Coronary artery (tissue), 2 donors: ENCODE measurements around the gene CIROP.

Source experiments
- DNase-seq: peaks from one replicate; pipeline ENCODE4 v3.0.0-alpha.2; 2017; ENCODE audit warnings: low spot score
- H3K27ac ChIP-seq, 2 donors: fragments of 200-600 bp; sonication (generic); one replicate each; pipeline ENCODE4 v1.5.1; 2016 to 2019
- H3K4me3 ChIP-seq: fragments of 200-600 bp; sonication (generic); 2 replicates; pipeline ENCODE4 v1.5.1; 2016; ENCODE audit warnings: mild to moderate bottlenecking, moderate library complexity
- TF ChIP-seq, protein P1 (sequence below): fragments of 200-600 bp; sonication (generic); IDR thresholded peaks from one replicate; pipeline ENCODE4 v1.5.1; 2019; ENCODE audit warnings: antibody characterized with exemption

CIROP gene

DNA sequence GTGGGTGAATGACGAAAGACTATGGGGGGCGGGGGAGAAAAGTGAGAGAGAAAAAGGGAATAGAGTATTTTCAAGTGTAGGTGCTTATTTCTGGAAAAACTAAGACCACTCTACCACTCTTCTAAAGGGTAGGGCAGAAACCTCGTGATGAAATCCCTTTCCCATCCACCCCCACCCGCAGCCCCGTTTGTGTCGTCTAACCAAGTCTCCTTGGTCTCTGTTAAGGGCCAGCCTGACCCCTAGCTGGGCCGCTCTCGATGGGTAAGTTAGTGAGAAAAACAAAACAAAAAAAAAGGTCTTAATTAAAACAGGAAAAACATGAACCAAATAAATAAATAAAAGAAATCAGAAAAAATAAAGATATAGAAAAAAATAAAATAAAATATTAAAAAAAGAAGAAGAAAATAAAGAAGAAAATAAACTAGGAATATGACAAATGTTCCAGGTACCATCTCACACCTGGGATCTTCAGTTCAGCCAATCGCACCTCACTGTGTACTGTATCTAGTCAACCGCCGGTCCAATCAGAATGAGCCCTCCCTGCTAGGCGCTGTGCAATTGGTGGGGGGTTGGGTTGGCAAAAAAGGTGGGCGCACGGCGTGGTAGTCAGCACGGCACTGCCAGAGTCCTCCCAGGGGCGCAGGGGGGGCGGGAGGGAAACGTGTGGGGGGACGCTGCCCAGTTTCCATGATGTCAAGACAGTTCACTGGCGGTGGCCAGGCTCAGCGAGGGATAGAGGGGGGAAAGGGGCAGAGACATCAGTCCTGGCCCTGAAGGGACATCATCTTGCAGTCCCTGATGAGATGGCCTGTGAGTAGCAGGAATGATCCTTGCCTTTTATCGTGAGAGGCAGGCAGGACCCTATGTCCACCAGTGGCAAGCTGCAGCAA, 37.7 kb downstream of the CIROP start:
- DNase-seq, result peak; percentile 68
- TF ChIP-seq, protein P1, sequence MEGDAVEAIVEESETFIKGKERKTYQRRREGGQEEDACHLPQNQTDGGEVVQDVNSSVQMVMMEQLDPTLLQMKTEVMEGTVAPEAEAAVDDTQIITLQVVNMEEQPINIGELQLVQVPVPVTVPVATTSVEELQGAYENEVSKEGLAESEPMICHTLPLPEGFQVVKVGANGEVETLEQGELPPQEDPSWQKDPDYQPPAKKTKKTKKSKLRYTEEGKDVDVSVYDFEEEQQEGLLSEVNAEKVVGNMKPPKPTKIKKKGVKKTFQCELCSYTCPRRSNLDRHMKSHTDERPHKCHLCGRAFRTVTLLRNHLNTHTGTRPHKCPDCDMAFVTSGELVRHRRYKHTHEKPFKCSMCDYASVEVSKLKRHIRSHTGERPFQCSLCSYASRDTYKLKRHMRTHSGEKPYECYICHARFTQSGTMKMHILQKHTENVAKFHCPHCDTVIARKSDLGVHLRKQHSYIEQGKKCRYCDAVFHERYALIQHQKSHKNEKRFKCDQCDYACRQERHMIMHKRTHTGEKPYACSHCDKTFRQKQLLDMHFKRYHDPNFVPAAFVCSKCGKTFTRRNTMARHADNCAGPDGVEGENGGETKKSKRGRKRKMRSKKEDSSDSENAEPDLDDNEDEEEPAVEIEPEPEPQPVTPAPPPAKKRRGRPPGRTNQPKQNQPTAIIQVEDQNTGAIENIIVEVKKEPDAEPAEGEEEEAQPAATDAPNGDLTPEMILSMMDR, result no peak
- Histone ChIP-seq H3K27ac (no peak overlapping the region), H3K4me3 (no peak overlapping the region)

DNA sequence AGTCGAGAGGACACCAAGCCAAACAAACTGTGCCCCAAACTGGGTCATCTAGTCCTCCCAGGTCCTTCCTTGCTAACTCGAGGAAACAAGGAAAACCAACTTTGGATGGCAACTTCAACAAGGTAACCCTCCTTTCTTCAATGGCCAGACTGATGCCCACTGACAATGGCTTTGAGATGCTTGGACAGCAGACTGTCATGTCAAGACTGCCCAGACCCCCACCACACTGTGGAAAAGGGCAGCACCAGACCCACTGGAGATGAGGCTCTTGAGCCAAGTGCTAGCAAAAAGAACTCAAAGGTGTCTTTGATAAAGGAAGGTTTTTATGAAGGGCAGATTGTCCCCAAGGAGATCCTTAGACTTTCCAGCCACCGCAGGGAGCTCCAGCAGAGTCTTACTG, 38.4 kb downstream of the CIROP start:
- TF ChIP-seq, protein P1, result no peak
- Histone ChIP-seq H3K4me3 (no peak overlapping the region), H3K27ac (no peak overlapping the region)
- peak; percentile 54 for DNase-seq

DNA sequence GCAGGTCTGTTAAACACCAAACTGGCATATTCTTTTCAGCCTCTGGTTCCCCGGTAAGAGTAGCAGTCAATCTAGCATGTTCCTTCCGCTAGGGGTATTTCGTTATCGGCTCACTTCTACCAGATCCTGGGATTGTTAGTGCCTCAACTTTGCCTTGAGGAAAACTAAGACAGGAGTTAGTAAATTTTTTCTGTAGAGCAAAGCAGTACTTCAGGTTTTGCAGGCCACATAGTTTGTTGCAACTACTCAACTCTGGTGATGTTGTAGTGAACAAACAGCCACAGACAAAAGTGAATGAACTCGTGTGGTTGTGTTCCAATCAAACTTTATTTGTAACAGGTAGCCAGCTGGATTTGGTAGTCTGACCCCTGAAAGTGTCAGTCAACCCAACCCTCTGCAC, 41.2 kb downstream of the CIROP start:
- no peak overlapping the region for H3K27ac ChIP-seq
- TF ChIP-seq, protein P1, result no peak
- DNase-seq, result peak; percentile 26
- H3K4me3 ChIP-seq, result no peak overlapping the region

DNA sequence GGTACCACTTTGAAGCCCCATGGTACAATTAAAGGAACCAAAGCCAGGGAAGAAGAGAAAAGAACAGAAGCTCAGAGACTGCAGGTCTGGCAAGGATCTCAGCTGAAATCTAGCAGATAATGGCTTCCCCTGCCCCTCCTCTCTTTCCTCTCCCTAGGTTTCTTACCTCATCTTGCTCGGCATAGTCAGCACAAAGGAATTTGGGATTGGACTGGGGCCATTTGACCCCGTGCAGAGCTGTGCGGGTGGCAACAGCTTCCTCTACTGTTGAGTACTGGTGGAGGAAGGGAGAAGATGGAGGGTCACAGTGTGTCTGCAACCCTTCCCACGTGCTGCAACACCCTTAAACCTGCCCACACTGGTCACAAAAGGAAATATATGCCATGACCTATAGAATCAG, 42.8 kb downstream of the CIROP start:
- peak; percentile 82 for DNase-seq
- Histone ChIP-seq H3K4me3 (no peak overlapping the region), H3K27ac (peak overlapping the region in 1 of 2 donors; percentile 49)
- TF ChIP-seq, protein P1, result no peak

DNA sequence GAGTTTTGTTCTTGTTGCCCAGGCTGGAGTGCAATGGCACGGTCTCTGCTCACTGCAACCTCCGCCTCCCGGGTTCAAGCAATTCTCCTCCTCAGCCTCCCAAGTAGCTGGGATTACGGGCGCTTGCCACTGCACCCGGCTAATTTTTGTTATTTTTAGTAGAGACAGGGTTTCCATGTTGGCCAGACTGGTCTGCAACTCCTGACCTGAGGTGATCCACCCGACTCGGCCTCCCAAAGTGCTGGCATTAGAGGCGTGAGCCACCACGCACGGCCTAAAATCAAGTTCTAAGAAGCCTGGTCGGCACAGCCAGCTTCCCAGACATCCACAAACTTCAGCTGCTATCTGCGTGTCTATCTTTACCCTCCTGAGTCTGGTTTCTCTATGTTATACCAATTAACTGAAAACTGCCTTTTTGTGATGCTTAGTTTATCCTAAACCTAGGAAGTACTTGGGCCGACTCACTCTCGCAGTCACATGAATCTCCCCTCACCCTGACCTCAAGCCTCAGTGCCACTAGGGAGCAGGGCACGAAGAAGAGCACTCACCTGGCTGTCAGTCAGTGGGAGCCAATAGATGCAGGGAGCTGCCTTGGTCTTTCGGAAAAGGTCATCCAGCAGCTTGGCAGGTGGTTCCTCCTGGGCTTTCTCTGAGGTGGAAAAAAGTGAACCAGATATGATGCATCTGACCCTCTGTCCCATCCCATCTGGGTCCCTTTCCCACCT, 44.1 kb downstream of the CIROP start:
- Histone ChIP-seq H3K4me3 (no peak overlapping the region), H3K27ac (no peak overlapping the region)
- peak; percentile 71 for DNase-seq
- TF ChIP-seq, protein P1, result no peak

DNA sequence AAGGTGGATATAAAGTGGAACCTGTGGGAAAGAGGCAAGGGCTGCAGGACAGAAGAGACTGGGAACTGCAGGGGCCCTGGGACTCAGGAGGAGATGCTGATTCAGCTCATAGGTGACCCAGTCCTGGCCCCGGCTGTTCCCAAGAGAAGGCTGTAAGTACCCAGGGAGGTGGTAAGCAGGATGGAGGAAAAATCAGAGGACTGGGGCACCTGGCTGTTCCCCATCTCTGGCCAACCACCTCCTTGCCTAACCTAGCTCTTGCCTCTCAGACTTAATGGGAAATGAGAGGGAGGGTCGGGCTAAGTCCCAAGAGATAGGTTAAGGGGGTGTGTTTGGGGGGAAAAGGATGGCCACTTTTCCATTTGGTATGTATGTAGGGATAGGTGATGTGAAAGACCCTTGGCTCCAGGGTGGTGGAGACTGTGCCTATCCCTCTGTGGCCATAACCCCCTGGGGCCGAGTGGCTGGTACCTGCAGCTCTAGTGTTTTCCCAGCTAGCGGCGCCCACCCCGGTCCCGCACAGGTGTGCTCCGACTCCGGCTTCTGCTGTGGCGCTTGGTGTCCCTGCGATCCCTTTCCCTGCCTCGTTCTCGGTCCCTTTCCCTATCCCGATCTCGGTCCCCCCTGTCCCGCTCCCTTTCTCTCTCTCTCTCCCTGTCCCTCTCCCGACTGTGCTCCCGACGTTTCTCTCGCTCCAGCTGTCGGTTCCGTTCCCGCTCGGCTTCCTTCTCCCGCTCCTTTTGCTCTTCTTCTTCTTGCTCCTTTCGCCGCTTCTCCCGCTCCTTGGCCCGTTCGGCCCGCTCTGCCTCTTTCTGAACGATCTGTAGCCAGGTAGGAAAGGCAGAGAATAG, 45.9 kb downstream of the CIROP start:
- Histone ChIP-seq H3K4me3 (no peak overlapping the region), H3K27ac (no peak overlapping the region)
- TF ChIP-seq, protein P1, result no peak
- no peak for DNase-seq
